GM18870 (cell line): ENCODE measurements around the gene TMC2.

ENCODE experiments used
- ATAC-seq: cut with Tn5 transposase; IDR thresholded peaks from one replicate; pipeline ENCODE4 v1.9.1; 2021; ENCODE audit warnings: moderate library complexity; ENCODE audit not compliant: unreplicated experiment

The TMC2 gene

GRCh38 chr20:2564406-2564805, 28.0 kb downstream of the TMC2 start:
- no peak for ATAC-seq

- ATAC-seq, result no peak
These were observed 39.3 kb downstream of the TMC2 start for GRCh38 chr20:2575682-2576081.

GRCh38 chr20:2576317-2576727, 39.9 kb downstream of the TMC2 start:
- ATAC-seq, result no peak

- ATAC-seq, result no peak
These were observed 42.3 kb downstream of the TMC2 start for GRCh38 chr20:2578475-2579192.

- no peak for ATAC-seq
These were observed 49.4 kb downstream of the TMC2 start for GRCh38 chr20:2585811-2586210.

- no peak for ATAC-seq
These were observed 57.4 kb downstream of the TMC2 start for GRCh38 chr20:2593756-2594155.

GRCh38 chr20:2595076-2595475, 58.7 kb downstream of the TMC2 start:
- ATAC-seq, result no peak

- no peak for ATAC-seq
These were observed 60.4 kb downstream of the TMC2 start for GRCh38 chr20:2596673-2597279.

- no peak for ATAC-seq
These were observed 63.1 kb downstream of the TMC2 start for GRCh38 chr20:2599288-2600006.

- ATAC-seq, result no peak
These were observed 65.8 kb downstream of the TMC2 start for GRCh38 chr20:2602046-2602735.

- no peak for ATAC-seq
These were observed 66.4 kb downstream of the TMC2 start for GRCh38 chr20:2602746-2603145.

GRCh38 chr20:2603816-2604505, 67.6 kb downstream of the TMC2 start:
- ATAC-seq, result no peak

- ATAC-seq, result no peak
These were observed 68.1 kb downstream of the TMC2 start for GRCh38 chr20:2604506-2604835.

GRCh38 chr20:2606507-2607006, 70.2 kb downstream of the TMC2 start:
- no peak for ATAC-seq

- ATAC-seq, result no peak
These were observed 74.0 kb downstream of the TMC2 start for GRCh38 chr20:2610326-2610725.

GRCh38 chr20:2610941-2611720, 74.8 kb downstream of the TMC2 start:
- no peak for ATAC-seq

GRCh38 chr20:2612073-2612472, 75.7 kb downstream of the TMC2 start:
- no peak for ATAC-seq

GRCh38 chr20:2616634-2617033, 80.3 kb downstream of the TMC2 start:
- ATAC-seq, result no peak

- ATAC-seq, result no peak
These were observed 80.8 kb downstream of the TMC2 start for GRCh38 chr20:2617099-2617714.

GRCh38 chr20:2618815-2619214, 82.4 kb downstream of the TMC2 start:
- no peak for ATAC-seq
